ENCODE data around the gene ALPG. TPM values are rescaled to one million over a fixed set of nuclear protein-coding genes. Genes with fewer than 3 reads are reported as not detected.
"Not testable (repeated sequence)": the region's sequence is repeated elsewhere in the genome, so short reads cannot be mapped to it uniquely, and the experiment has no call there.

Gene ALPG
- total RNA-seq, 1 donor from 2014 or later = not detected

DNA sequence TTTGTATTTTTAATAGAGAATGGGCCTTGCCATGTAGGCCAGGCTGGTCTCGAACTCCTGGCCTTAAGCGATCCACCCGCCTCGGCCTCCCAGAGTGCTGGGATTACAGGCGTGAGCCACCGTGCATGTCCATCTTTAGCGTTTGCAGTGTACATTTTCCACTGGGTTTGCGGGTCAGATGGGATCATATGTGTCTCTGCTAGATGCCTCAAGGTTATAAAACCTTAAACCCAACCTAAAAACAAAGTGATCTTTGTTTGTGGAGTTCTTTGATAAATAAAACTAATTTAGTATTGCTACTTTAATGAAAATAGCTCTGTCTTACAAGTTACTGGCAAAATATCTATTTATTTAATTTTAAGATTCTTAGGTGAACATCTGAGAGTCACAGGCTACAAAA, 13.1 kb upstream of the ALPG start:
- Mint-ChIP-seq H3K9me3 (ENCODE audit: unreplicated experiment) (no peaks in the 10 kb centered on the region), H3K27ac (ENCODE audit: unreplicated experiment) (no peak overlapping the region), H3K36me3 (ENCODE audit: unreplicated experiment) (no peaks in the 10 kb centered on the region), H3K27me3 (ENCODE audit: unreplicated experiment) (peaks cover 1% of the 10 kb centered on the region), H3K4me3 (ENCODE audit: unreplicated experiment) (no peak overlapping the region), H3K4me1 (ENCODE audit: unreplicated experiment) (peaks cover 33% of the 10 kb centered on the region)
- TF ChIP-seq, protein P1, sequence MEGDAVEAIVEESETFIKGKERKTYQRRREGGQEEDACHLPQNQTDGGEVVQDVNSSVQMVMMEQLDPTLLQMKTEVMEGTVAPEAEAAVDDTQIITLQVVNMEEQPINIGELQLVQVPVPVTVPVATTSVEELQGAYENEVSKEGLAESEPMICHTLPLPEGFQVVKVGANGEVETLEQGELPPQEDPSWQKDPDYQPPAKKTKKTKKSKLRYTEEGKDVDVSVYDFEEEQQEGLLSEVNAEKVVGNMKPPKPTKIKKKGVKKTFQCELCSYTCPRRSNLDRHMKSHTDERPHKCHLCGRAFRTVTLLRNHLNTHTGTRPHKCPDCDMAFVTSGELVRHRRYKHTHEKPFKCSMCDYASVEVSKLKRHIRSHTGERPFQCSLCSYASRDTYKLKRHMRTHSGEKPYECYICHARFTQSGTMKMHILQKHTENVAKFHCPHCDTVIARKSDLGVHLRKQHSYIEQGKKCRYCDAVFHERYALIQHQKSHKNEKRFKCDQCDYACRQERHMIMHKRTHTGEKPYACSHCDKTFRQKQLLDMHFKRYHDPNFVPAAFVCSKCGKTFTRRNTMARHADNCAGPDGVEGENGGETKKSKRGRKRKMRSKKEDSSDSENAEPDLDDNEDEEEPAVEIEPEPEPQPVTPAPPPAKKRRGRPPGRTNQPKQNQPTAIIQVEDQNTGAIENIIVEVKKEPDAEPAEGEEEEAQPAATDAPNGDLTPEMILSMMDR (IDR thresholded peaks at IDR 0.05) = no peak
- DNase-seq (ENCODE audit: extremely low spot score, unreplicated experiment) = no peak

DNA sequence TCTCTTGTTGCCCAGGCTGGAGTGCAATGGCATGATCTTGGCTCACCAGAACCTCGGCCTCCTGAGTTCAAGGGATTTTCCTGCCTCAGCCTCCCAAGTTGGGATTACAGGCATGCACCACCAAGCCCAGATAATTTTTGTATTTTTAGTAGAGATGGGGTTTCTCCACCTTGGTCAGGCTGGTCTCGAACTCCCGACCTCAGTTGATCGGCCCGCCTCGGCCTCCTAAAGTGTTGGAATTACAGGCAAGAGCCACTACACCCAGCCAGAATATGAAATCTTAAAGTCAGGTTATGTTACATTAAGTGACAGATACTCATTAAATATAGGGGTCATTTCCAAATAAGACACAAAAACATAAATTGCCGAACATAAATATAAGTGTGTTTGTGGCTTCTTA, 12.2 kb upstream of the ALPG start:
- not testable (repeated sequence) for DNase-seq (ENCODE audit: extremely low spot score, unreplicated experiment); H3K27ac Mint-ChIP-seq (ENCODE audit: unreplicated experiment); H3K9me3 Mint-ChIP-seq (ENCODE audit: unreplicated experiment); H3K27me3 Mint-ChIP-seq (ENCODE audit: unreplicated experiment); H3K4me3 Mint-ChIP-seq (ENCODE audit: unreplicated experiment); H3K36me3 Mint-ChIP-seq (ENCODE audit: unreplicated experiment)
- peaks cover 25% of the 10 kb centered on the region for H3K4me1 Mint-ChIP-seq (ENCODE audit: unreplicated experiment)

DNA sequence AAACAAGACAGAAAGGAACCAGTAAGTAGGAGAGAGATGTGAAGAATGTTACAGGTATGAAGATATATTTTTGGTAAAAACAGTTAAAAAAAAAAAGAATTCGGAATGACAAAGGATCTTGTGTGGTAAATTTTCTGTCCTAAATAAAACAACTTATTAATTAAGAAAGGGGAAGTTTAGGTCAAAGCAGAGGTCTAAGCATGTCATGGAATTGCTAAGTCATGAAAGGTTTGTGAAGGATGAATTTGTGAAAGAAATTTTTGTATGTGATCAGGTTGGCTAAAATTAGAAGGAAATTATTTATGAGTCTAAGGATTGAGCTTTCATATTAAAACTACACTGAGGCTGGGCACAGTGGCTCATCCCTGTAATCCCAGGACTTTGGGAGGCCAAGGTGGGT, 11.1 kb upstream of the ALPG start:
- no peak overlapping the region for H3K4me3 Mint-ChIP-seq (ENCODE audit: unreplicated experiment)
- H3K9me3 Mint-ChIP-seq (ENCODE audit: unreplicated experiment) = no peaks in the 10 kb centered on the region
- TF ChIP-seq, protein P1 (IDR thresholded peaks at IDR 0.05) = no peak
- no peak for DNase-seq (ENCODE audit: extremely low spot score, unreplicated experiment)
- peaks cover 4% of the 10 kb centered on the region for H3K27me3 Mint-ChIP-seq (ENCODE audit: unreplicated experiment)
- H3K36me3 Mint-ChIP-seq (ENCODE audit: unreplicated experiment) = no peaks in the 10 kb centered on the region
- peaks cover 24% of the 10 kb centered on the region for H3K4me1 Mint-ChIP-seq (ENCODE audit: unreplicated experiment)
- H3K27ac Mint-ChIP-seq (ENCODE audit: unreplicated experiment) = no peak overlapping the region

DNA sequence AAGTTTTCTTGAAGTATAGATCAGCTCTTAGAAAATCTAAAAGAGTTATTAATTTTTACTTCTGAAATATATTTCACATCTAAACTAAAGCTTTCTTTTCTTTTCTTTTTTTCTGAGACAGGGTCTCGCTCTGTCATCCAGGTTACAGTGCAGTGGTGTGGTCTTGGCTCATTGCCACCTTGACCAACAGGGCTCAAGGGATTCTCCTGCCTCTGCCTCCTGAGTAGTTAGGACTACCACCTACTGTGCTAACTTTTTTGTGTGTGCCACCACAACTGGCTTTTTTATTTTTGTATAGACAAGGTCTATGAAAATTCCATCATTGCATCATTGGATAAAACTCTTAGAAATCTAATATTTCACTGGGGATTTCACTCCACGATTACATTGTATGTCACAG, 10.0 kb upstream of the ALPG start:
- Mint-ChIP-seq H3K4me3 (ENCODE audit: unreplicated experiment) (no peak overlapping the region), H3K36me3 (ENCODE audit: unreplicated experiment) (no peaks in the 10 kb centered on the region), H3K4me1 (ENCODE audit: unreplicated experiment) (peaks cover 21% of the 10 kb centered on the region), H3K9me3 (ENCODE audit: unreplicated experiment) (no peaks in the 10 kb centered on the region), H3K27me3 (ENCODE audit: unreplicated experiment) (peaks cover 4% of the 10 kb centered on the region), H3K27ac (ENCODE audit: unreplicated experiment) (no peak overlapping the region)
- TF ChIP-seq, protein P1 (IDR thresholded peaks at IDR 0.05) = no peak
- DNase-seq (ENCODE audit: extremely low spot score, unreplicated experiment) = no peak

DNA sequence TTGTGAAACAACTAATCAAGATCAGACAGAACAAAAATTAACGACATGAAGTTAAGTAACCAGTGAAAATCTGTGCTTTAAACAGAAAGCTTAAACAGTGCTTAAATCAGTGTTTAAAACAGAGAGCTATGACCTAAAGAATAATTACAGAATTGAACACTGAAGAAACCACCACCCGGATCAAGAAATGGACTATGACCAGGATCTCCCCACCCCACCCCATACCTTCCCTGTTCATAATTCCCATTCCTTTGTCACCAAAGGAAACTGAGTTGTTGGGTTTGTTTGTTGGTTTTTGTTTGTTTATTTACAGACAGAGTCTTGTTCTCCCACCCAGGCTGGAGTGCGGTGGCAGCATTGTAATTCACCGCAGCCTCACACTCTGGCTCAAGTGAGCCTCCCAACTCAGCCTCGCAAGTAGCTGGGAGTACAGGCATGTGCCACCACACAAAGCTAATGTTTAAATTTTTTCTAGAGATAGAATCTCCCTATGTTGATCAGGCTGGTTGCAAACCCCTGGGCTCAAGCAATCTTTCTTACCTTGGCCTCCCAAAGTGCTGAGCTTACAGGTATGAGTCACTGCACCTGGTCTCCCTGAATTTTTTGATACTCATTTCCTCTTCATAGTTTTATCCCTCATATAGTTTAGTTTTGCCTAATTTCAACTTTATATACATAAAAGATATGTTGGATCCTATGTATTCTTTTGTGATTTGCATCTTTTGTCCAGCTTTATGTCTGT, 8.2 kb upstream of the ALPG start:
- H3K36me3 Mint-ChIP-seq (ENCODE audit: unreplicated experiment) = no peaks in the 10 kb centered on the region

More for the DNA sequence above, 8.2 kb upstream of the ALPG start:
- H3K9me3 Mint-ChIP-seq (ENCODE audit: unreplicated experiment) = no peaks in the 10 kb centered on the region
- H3K4me1 Mint-ChIP-seq (ENCODE audit: unreplicated experiment) = peaks cover 21% of the 10 kb centered on the region
- no peak overlapping the region for H3K4me3 Mint-ChIP-seq (ENCODE audit: unreplicated experiment)
- no peak for DNase-seq (ENCODE audit: extremely low spot score, unreplicated experiment)
- H3K27me3 Mint-ChIP-seq (ENCODE audit: unreplicated experiment) = peaks cover 4% of the 10 kb centered on the region
- H3K27ac Mint-ChIP-seq (ENCODE audit: unreplicated experiment) = no peak overlapping the region
- TF ChIP-seq, protein P1 (IDR thresholded peaks at IDR 0.05) = no peak

Measured in osteocyte (in vitro differentiated cells).